ENCODE results near the gene ME1.
"Not testable (repeated sequence)": the region's sequence is repeated elsewhere in the genome, so short reads cannot be mapped to it uniquely, and the experiment has no call there.

Gene ME1

DNA sequence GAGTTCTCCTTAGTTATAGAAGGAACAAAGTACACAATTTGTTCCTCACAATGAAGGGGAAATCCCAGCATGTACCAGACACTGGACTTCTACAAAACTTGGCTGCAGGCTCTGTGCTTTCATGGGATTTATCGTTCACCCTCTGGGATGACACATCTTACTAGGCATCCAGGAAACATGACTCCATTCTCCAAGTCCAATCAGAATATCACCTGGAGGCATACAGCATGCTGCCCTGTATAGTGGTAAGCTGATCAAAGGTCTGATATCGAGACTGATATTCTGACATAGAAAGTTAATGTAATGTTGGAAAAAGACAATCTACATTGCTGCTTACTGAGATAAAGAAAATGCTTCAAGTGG, 231.0 kb downstream of the ME1 start:
- no peak for TF ChIP-seq ZFX (IDR thresholded peaks at IDR 0.05; ENCODE audit: borderline replicate concordance)
- TF ChIP-seq, protein P1, sequence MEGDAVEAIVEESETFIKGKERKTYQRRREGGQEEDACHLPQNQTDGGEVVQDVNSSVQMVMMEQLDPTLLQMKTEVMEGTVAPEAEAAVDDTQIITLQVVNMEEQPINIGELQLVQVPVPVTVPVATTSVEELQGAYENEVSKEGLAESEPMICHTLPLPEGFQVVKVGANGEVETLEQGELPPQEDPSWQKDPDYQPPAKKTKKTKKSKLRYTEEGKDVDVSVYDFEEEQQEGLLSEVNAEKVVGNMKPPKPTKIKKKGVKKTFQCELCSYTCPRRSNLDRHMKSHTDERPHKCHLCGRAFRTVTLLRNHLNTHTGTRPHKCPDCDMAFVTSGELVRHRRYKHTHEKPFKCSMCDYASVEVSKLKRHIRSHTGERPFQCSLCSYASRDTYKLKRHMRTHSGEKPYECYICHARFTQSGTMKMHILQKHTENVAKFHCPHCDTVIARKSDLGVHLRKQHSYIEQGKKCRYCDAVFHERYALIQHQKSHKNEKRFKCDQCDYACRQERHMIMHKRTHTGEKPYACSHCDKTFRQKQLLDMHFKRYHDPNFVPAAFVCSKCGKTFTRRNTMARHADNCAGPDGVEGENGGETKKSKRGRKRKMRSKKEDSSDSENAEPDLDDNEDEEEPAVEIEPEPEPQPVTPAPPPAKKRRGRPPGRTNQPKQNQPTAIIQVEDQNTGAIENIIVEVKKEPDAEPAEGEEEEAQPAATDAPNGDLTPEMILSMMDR (IDR thresholded peaks at IDR 0.05) = no peak
- peak overlapping the region; percentile 26 for H3K27ac ChIP-seq

DNA sequence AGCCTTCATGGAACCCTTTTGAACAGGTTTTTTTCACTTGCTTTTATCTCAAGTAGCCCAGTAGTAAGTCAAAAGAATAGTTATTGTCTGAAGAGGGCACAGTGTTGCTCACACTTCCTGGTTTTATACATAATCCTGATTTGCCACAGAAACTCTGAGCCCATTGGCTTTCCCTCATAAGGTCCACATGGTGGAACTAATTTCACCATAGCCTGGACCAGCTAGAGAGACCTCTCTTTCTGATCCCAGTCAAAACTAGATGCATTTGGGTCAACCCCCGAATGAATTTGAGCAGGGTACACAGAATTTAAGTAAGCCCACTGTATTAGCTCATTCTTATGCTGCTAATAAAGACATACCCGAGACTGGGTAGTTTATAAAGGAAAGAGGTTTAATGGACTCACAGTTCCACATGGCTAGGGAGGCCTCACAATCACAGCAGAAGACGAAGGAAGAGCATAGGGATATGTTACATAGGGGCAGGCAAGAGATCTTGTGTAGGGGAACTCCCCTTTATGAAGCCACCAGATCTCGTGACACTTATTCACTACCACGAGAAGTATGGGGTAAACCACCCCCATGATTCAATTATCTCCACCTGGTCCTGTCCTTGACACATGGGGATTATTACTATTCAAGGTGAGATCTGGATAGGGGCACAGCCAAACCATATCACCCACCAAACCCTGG, 231.5 kb downstream of the ME1 start:
- peak overlapping the region; percentile 26 for H3K27ac ChIP-seq

DNA sequence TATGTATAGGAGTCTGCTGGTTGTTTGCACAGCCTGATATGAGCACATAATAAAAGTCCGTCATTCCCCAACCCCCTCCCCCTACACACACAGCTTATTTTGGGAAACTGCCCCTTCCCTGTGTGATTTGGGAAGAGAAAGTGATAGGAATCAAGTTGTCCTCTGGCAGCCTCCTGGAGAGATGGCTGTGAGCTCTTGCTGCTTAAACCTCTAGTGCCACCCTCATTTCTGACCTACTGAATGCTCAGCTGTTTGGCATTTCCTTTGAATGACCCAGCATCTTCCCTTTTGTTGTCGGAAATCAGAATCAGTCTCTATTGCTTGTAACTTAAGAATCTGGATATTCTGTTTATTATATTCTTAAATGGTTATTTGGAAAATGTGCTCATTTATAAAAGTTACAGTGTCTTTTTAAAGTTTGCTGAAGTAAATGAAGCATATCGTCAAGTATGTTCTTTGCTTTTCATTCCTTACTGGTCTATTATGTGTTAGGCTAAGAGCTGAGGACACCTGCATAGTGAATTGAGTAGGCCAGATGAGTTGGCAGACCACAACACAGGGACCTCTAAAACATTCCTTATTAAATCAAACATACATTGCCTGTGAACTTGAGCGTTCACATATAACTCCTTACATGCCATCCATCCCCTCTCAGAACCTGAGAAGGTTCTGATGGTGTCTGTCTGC, 232.2 kb downstream of the ME1 start:
- TF ChIP-seq, protein P1 (IDR thresholded peaks at IDR 0.05) = no peak
- TF ChIP-seq ZFX (IDR thresholded peaks at IDR 0.05; ENCODE audit: borderline replicate concordance) = no peak
- peak overlapping the region; percentile 26; the same call in 1 of the 2 replicates for H3K27ac ChIP-seq

More for the DNA sequence above, 231.5 kb downstream of the ME1 start:
- TF ChIP-seq ZFX (IDR thresholded peaks at IDR 0.05; ENCODE audit: borderline replicate concordance) = no peak
- TF ChIP-seq, protein P1 (IDR thresholded peaks at IDR 0.05) = no peak

DNA sequence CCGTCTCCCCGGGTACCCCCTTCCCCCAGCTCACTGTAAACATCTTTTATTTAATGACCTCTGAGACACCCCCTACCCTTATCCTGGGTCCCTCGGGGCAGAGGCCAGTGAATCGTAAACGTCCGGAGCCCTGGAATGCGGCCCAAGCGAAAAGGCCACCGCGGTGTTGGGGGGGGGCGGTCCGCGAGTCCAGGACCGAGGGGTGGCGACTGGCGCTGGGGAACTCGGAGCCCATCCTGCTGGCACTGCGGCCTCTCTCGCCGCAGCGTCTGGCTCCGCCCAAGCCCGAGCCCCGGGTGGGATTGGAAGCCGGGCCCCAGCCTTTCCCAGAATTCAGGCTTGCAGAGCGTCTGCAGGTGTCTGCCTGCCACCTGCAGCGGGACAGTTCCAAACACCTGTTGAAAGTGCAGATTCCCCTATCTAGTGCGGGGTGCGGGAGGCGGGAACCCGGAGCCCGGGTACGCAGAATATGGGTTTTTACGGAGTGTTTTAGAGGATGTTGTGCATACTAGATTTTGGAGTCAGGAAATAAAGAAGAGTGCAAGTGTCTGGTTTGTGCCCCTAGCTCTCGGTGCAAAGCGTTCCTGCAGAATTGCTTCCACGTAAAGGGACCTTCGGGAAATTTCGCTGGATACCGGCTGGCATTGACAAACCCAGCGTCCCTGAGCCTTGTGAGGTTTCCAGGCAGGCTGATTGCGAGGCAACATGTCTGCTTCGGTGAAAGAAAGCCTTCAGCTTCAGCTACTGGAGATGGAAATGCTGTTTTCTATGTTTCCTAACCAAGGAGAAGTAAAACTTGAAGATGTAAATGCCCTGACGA, 236.9 kb downstream of the ME1 start:
- TF ChIP-seq, protein P1 (IDR thresholded peaks at IDR 0.05) = no peak

DNA sequence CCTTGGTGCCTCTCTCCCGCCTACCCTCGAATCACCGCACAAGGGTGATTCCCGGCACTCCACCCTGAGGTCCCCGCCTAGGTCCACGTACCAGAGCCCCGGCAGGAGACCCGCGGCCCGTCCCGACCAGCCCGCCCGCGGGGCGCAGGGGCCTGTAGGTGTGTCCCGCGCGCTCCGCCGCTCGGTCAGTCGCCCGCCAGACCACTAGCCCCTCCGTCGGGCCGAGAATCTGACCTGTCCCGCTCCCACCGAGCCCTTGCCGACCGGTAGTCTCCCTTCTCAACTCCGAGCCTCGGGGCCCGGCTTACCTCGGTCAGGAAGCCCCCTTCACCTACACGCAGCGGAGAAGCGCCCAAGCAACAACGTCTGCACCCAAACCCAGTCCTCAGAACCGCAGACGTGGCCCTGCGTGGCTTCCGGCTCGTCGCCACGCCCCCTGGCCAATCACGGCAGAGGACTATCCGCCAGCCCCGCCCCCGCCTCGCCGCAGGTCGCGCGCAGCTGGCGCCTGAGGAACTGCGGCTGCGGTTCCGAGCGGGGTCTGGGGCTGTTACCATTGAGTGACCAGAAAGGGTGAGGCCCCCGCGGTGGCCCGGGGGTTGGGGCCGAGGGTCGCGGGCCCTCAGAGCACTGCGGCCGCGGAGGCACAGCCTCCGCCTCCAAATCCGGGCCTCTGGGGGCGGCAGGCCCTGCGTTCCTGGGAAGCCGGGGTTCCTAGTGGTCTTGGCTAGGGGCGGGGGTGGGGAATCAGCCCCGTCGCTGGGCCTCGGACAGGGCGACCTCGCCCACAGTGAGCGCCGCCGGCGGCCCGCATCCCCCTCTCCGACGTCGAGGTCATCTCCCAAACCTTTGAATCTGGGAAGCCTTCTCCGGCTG, 237.7 kb downstream of the ME1 start, which contains the start of the genes PGM3 and RWDD2A:
PGM3 (minus strand) TSS at position 395 of the 876 bp plus-strand sequence. CDS start 2,253 bp downstream, outside the sequence.
RWDD2A (plus strand) TSS at position 487 of the 876 bp plus-strand sequence. CDS start 1,095 bp downstream, outside the sequence.
- TF ChIP-seq, protein P1 (IDR thresholded peaks at IDR 0.05) = no peak
- no peak for TF ChIP-seq ZFX (IDR thresholded peaks at IDR 0.05; ENCODE audit: borderline replicate concordance)
- peak within 1 kb of the TSS; percentile 91 for H3K27ac ChIP-seq

More for the DNA sequence above, 236.9 kb downstream of the ME1 start:
- peak overlapping the region; percentile 91 for H3K27ac ChIP-seq

DNA sequence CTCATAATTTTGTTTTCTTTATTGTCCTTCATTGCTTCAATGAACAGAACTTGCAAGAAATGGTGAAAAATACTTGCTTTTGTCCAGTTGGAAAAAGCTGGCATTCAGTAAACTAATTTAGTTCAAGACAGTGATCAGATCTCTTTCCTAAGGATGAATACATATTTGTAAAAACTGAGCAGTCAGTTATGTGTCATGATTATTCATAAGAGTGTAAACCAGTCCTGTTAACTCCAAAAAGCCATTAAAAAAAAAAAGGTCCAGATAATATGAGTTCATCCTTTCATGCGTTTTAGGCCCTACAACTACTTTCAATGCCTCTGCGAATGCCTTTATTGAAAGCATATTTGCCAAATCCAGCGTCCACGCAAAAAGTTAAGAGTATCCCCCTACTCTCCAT, 238.4 kb downstream of the ME1 start:
- H3K27ac ChIP-seq = peak overlapping the region; percentile 91

DNA sequence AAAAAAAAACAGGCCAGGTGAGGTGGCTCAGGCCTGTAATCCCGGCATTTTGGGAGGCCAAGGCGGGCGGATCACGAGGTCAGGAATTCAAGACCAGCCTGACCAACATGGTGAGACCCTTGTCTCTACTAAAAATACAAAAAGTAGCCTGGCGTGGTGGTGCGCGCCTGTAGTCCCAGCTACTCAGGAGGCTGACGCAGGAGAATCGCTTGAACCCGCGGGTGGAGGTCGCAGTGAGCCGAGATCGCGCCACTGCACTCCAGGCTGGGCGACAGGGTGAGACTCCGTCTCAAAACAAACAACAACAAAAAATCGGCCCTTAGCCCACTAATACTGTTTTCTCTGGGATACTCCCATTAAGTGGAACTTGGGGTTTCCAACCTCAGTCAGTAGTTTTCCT, 238.9 kb downstream of the ME1 start:
- not testable (repeated sequence) for H3K27ac ChIP-seq

More for the DNA sequence above, 238.4 kb downstream of the ME1 start:
- TF ChIP-seq ZFX (IDR thresholded peaks at IDR 0.05; ENCODE audit: borderline replicate concordance) = no peak
- TF ChIP-seq, protein P1 (IDR thresholded peaks at IDR 0.05) = no peak
